ENCODE measurements around the gene OR51I2. TPM values are rescaled to one million over a fixed set of nuclear protein-coding genes. Genes with fewer than 3 reads are reported as not detected.
A peak's percentile ranks its signal among the peaks of the same experiment; 100 is the strongest.

OR51I2 gene
- total RNA-seq, 1 experiment from 2014 or later = not detected

- no peaks in the 10 kb centered on the region for H3K27me3 ChIP-seq (ENCODE audit: low read length)
- no peak overlapping the region for H3K4me3 ChIP-seq (ENCODE audit: low read length)
- no peak overlapping the region for H3K27ac ChIP-seq (ENCODE audit: low read length)
- H3K79me2 ChIP-seq (ENCODE audit: low read length) = no peaks in the 10 kb centered on the region
- H3K4me1 ChIP-seq (ENCODE audit: low read length) = no peaks in the 10 kb centered on the region
- no peak overlapping the region for H3K4me2 ChIP-seq (ENCODE audit: low read depth, low read length, poor library complexity, severe bottlenecking)
- no peak overlapping the region for H3K9ac ChIP-seq (ENCODE audit: low read length)
- no peak overlapping the region for H2AFZ ChIP-seq (ENCODE audit: low read length)
- H3K36me3 ChIP-seq (ENCODE audit: insufficient read depth, low read length) = no peaks in the 10 kb centered on the region
- no peak for DNase-seq
- no peaks in the 10 kb centered on the region for H4K20me1 ChIP-seq (ENCODE audit: insufficient read depth, low read depth, low read length)
- H3K9me2 ChIP-seq (replicated peaks; ENCODE audit: insufficient read depth, low read length) = no peaks in the 10 kb centered on the region
- H3K9me3 ChIP-seq (ENCODE audit: low read length) = no peaks in the 10 kb centered on the region
These were observed 12.0 kb downstream of the OR51I2 start for GRCh38 chr11:5460983-5461621.

DNA sequence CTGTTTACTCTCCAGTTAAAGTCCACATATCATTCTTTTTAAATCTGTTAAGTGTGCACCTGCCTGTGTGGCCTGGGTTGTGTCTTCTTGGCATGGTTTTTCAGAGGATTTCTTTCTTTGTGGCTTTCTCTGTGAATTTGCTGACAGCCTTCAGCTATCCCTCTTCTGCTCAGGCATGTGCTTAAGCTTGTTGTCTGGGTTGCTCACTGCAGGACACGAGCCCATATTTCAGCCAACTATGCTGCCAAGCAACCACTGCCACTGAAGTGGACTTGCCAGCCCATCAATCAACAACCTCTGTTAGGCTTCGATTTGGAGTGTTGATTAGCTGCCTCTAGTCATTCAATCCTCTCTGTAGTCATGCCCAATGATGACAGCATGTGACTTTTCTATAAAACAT, 18.4 kb downstream of the OR51I2 start:
- Histone ChIP-seq H3K36me3 (ENCODE audit: insufficient read depth, low read length) (no peaks in the 10 kb centered on the region), H3K27ac (ENCODE audit: low read length) (no peak overlapping the region), H3K27me3 (ENCODE audit: low read length) (no peaks in the 10 kb centered on the region), H3K4me1 (ENCODE audit: low read length) (no peaks in the 10 kb centered on the region), H3K4me3 (ENCODE audit: low read length) (no peak overlapping the region), H4K20me1 (ENCODE audit: insufficient read depth, low read depth, low read length) (no peaks in the 10 kb centered on the region), H3K9me3 (ENCODE audit: low read length) (no peaks in the 10 kb centered on the region), H3K9me2 (replicated peaks; ENCODE audit: insufficient read depth, low read length) (no peaks in the 10 kb centered on the region), H3K9ac (ENCODE audit: low read length) (no peak overlapping the region), H3K4me2 (ENCODE audit: low read depth, low read length, poor library complexity, severe bottlenecking) (no peak overlapping the region), H2AFZ (ENCODE audit: low read length) (no peak overlapping the region), H3K79me2 (ENCODE audit: low read length) (no peaks in the 10 kb centered on the region)
- DNase-seq = no peak

GRCh38 chr11:5473921-5474320, 24.8 kb downstream of the OR51I2 start:
- no peaks in the 10 kb centered on the region for H3K79me2 ChIP-seq (ENCODE audit: low read length)
- H3K4me1 ChIP-seq (ENCODE audit: low read length) = no peaks in the 10 kb centered on the region
- no peak overlapping the region for H2AFZ ChIP-seq (ENCODE audit: low read length)
- no peaks in the 10 kb centered on the region for H4K20me1 ChIP-seq (ENCODE audit: insufficient read depth, low read depth, low read length)
- H3K9me3 ChIP-seq (ENCODE audit: low read length) = no peaks in the 10 kb centered on the region
- H3K9ac ChIP-seq (ENCODE audit: low read length) = no peak overlapping the region
- H3K9me2 ChIP-seq (replicated peaks; ENCODE audit: insufficient read depth, low read length) = no peaks in the 10 kb centered on the region
- no peak overlapping the region for H3K4me2 ChIP-seq (ENCODE audit: low read depth, low read length, poor library complexity, severe bottlenecking)
- no peak overlapping the region for H3K4me3 ChIP-seq (ENCODE audit: low read length)
- no peak overlapping the region for H3K27ac ChIP-seq (ENCODE audit: low read length)
- H3K27me3 ChIP-seq (ENCODE audit: low read length) = no peaks in the 10 kb centered on the region
- DNase-seq = no peak
- H3K36me3 ChIP-seq (ENCODE audit: insufficient read depth, low read length) = no peaks in the 10 kb centered on the region

GRCh38 chr11:5476186-5476819, 27.2 kb downstream of the OR51I2 start:
- peak; percentile 70 for DNase-seq
- no peak overlapping the region for H3K27ac ChIP-seq (ENCODE audit: low read length)
- no peaks in the 10 kb centered on the region for H3K9me2 ChIP-seq (replicated peaks; ENCODE audit: insufficient read depth, low read length)
- no peak overlapping the region for H2AFZ ChIP-seq (ENCODE audit: low read length)
- H3K4me2 ChIP-seq (ENCODE audit: low read depth, low read length, poor library complexity, severe bottlenecking) = no peak overlapping the region
- no peaks in the 10 kb centered on the region for H3K79me2 ChIP-seq (ENCODE audit: low read length)
- no peak overlapping the region for H3K4me3 ChIP-seq (ENCODE audit: low read length)
- H3K9ac ChIP-seq (ENCODE audit: low read length) = no peak overlapping the region
- no peaks in the 10 kb centered on the region for H3K9me3 ChIP-seq (ENCODE audit: low read length)
- no peaks in the 10 kb centered on the region for H4K20me1 ChIP-seq (ENCODE audit: insufficient read depth, low read depth, low read length)
- no peaks in the 10 kb centered on the region for H3K4me1 ChIP-seq (ENCODE audit: low read length)
- H3K36me3 ChIP-seq (ENCODE audit: insufficient read depth, low read length) = no peaks in the 10 kb centered on the region
- H3K27me3 ChIP-seq (ENCODE audit: low read length) = no peaks in the 10 kb centered on the region

DNA sequence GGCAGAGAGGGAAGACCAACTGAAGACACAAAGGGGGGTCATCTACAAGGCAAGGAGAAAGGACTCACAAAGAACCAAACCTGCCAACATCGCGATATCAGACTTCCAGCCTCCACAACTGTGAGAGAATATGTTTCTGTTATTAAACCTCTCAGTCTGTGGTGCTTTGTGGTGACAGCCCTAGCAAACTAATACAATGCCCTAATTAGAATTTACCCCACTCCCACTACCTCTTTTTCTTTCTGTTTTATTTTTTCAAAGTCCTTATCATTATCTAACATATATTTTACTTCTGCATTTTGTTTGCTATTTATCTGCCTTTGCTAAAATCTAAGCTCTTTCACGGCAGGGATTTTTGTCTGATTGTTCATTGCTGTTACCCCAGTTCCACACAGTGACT, 36.9 kb downstream of the OR51I2 start:
- Histone ChIP-seq H3K9ac (ENCODE audit: low read length) (no peak overlapping the region), H3K9me2 (replicated peaks; ENCODE audit: insufficient read depth, low read length) (no peaks in the 10 kb centered on the region), H3K36me3 (ENCODE audit: insufficient read depth, low read length) (no peaks in the 10 kb centered on the region), H3K27me3 (ENCODE audit: low read length) (no peaks in the 10 kb centered on the region), H2AFZ (ENCODE audit: low read length) (no peak overlapping the region), H3K79me2 (ENCODE audit: low read length) (no peaks in the 10 kb centered on the region), H3K27ac (ENCODE audit: low read length) (no peak overlapping the region), H3K4me1 (ENCODE audit: low read length) (no peaks in the 10 kb centered on the region), H3K4me2 (ENCODE audit: low read depth, low read length, poor library complexity, severe bottlenecking) (no peak overlapping the region), H3K9me3 (ENCODE audit: low read length) (no peaks in the 10 kb centered on the region), H3K4me3 (ENCODE audit: low read length) (no peak overlapping the region), H4K20me1 (ENCODE audit: insufficient read depth, low read depth, low read length) (no peaks in the 10 kb centered on the region)
- no peak for DNase-seq

- Histone ChIP-seq H3K27ac (ENCODE audit: low read length) (no peak overlapping the region), H2AFZ (ENCODE audit: low read length) (no peak overlapping the region), H3K9ac (ENCODE audit: low read length) (no peak overlapping the region), H3K4me2 (ENCODE audit: low read depth, low read length, poor library complexity, severe bottlenecking) (no peak overlapping the region), H3K4me1 (ENCODE audit: low read length) (no peaks in the 10 kb centered on the region), H3K27me3 (ENCODE audit: low read length) (no peaks in the 10 kb centered on the region), H3K4me3 (ENCODE audit: low read length) (no peak overlapping the region), H3K9me3 (ENCODE audit: low read length) (no peaks in the 10 kb centered on the region), H4K20me1 (ENCODE audit: insufficient read depth, low read depth, low read length) (no peaks in the 10 kb centered on the region), H3K79me2 (ENCODE audit: low read length) (no peaks in the 10 kb centered on the region), H3K9me2 (replicated peaks; ENCODE audit: insufficient read depth, low read length) (no peaks in the 10 kb centered on the region), H3K36me3 (ENCODE audit: insufficient read depth, low read length) (no peaks in the 10 kb centered on the region)
- no peak for DNase-seq
These were observed 37.3 kb downstream of the OR51I2 start for GRCh38 chr11:5486421-5486820.

DNA sequence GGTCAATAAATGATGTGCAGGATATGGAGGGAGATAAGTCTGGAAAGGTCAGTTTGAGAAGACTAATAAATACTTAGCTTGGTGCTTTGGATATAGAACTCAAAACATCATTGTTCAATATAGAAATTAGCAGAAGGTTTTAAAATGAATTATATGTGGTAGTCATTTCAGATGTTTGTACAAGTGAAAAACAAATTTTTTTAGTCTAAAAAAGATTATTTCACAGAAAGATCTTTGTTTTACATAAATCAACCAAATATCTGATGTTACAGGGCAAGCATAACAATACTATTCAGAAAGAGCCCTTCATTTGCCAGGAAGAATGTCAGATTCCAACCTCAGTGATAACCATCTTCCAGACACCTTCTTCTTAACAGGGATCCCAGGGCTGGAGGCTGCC, 39.3 kb downstream of the OR51I2 start, which contains the start of gene OR52D1:
TSS of gene OR52D1 (plus strand) at position 301 of the 400 bp plus-strand sequence. CDS start at position 323, 22 bp downstream.
- H3K9me3 ChIP-seq (ENCODE audit: low read length) = no peaks in the 10 kb centered on the region
- H3K9ac ChIP-seq (ENCODE audit: low read length) = no peak within 1 kb of the TSS
- no peak for DNase-seq
- H3K79me2 ChIP-seq (ENCODE audit: low read length) = no peaks in the 10 kb centered on the region
- H3K9me2 ChIP-seq (replicated peaks; ENCODE audit: insufficient read depth, low read length) = no peaks in the 10 kb centered on the region
- H3K27me3 ChIP-seq (ENCODE audit: low read length) = no peaks in the 10 kb centered on the region
- no peak within 1 kb of the TSS for H2AFZ ChIP-seq (ENCODE audit: low read length)
- no peaks in the 10 kb centered on the region for H3K36me3 ChIP-seq (ENCODE audit: insufficient read depth, low read length)
- H4K20me1 ChIP-seq (ENCODE audit: insufficient read depth, low read depth, low read length) = no peaks in the 10 kb centered on the region
- H3K4me3 ChIP-seq (ENCODE audit: low read length) = no peak within 1 kb of the TSS
- no peaks in the 10 kb centered on the region for H3K4me1 ChIP-seq (ENCODE audit: low read length)
- H3K4me2 ChIP-seq (ENCODE audit: low read depth, low read length, poor library complexity, severe bottlenecking) = no peak within 1 kb of the TSS
- H3K27ac ChIP-seq (ENCODE audit: low read length) = no peak within 1 kb of the TSS

DNA sequence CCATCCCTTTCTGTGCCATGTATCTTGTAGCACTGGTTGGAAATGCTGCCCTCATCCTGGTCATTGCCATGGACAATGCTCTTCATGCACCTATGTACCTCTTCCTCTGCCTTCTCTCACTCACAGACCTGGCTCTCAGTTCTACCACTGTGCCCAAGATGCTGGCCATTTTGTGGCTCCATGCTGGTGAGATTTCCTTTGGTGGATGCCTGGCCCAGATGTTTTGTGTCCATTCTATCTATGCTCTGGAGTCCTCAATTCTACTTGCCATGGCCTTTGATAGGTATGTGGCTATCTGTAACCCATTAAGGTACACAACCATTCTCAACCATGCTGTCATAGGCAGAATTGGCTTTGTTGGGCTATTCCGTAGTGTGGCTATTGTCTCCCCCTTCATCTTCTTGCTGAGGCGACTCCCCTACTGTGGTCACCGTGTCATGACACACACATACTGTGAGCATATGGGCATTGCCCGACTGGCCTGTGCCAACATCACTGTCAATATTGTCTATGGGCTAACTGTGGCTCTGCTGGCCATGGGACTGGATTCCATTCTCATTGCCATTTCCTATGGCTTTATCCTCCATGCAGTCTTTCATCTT, 39.8 kb downstream of the OR51I2 start:
- Histone ChIP-seq H2AFZ (ENCODE audit: low read length) (no peak overlapping the region), H3K79me2 (ENCODE audit: low read length) (no peaks in the 10 kb centered on the region), H3K4me3 (ENCODE audit: low read length) (no peak overlapping the region), H3K27ac (ENCODE audit: low read length) (no peak overlapping the region), H3K4me2 (ENCODE audit: low read depth, low read length, poor library complexity, severe bottlenecking) (no peak overlapping the region), H3K9me3 (ENCODE audit: low read length) (no peaks in the 10 kb centered on the region), H3K9ac (ENCODE audit: low read length) (no peak overlapping the region), H3K27me3 (ENCODE audit: low read length) (no peaks in the 10 kb centered on the region), H3K9me2 (replicated peaks; ENCODE audit: insufficient read depth, low read length) (no peaks in the 10 kb centered on the region), H3K36me3 (ENCODE audit: insufficient read depth, low read length) (no peaks in the 10 kb centered on the region), H4K20me1 (ENCODE audit: insufficient read depth, low read depth, low read length) (no peaks in the 10 kb centered on the region), H3K4me1 (ENCODE audit: low read length) (no peaks in the 10 kb centered on the region)
- DNase-seq = no peak

Data from Karpas-422 (cell line).